Suprapubic skin (tissue), 4 donors: ENCODE measurements around the gene ADAMTS13.

ENCODE experiments used
- EP300 ChIP-seq: sonication (generic); formaldehyde crosslinking; IDR thresholded peaks from one replicate; pipeline ENCODE4 v1.6.1; 2017; ENCODE audit warnings: antibody characterized with exemption
- POLR2A ChIP-seq, 2 donors: fragments of 450-650 bp; IDR thresholded peaks; one replicate each; pipeline ENCODE4 v1.6.1; 2017; ENCODE audit warnings: antibody characterized with exemption in 2 of 2, mild to moderate bottlenecking in 2 of 2, moderate library complexity in 2 of 2
- POLR2AphosphoS5 ChIP-seq, 3 donors: sonication (generic); formaldehyde crosslinking; IDR thresholded peaks; one replicate each; pipeline ENCODE4 v1.6.1; 2017; ENCODE audit warnings: antibody characterized with exemption in 3 of 3
- TF ChIP-seq, protein P1 (sequence below), 2 donors: fragments of 200-600 bp in 1 of 2; fragments of 450-650 bp in 1 of 2; sonication (generic) in 1 of 2; IDR thresholded peaks; one replicate each; pipeline ENCODE4 v1.5.1; 2016 to 2019; ENCODE audit warnings: antibody characterized with exemption in 2 of 2, mild to moderate bottlenecking in 1 of 2, moderate library complexity in 1 of 2

DNA sequence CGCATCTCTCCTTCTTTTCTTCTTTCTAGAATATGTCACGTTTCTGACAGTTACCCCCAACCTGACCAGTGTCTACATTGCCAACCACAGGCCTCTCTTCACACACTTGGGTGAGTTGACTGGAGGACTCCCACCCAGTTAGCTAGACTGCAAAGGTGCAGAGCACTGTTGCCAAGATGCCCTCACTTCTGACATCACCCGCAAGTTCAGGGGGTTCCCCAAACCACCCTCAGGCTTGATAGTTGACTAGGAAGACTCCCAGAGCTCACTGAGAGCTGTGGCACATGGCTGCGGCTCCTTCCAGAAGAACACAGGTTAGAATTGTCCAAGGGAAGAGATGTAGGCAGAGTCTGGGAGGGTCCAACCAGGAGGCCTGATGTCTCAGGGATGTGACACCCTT, 17.2 kb downstream of the ADAMTS13 start:
- TF ChIP-seq, protein P1, sequence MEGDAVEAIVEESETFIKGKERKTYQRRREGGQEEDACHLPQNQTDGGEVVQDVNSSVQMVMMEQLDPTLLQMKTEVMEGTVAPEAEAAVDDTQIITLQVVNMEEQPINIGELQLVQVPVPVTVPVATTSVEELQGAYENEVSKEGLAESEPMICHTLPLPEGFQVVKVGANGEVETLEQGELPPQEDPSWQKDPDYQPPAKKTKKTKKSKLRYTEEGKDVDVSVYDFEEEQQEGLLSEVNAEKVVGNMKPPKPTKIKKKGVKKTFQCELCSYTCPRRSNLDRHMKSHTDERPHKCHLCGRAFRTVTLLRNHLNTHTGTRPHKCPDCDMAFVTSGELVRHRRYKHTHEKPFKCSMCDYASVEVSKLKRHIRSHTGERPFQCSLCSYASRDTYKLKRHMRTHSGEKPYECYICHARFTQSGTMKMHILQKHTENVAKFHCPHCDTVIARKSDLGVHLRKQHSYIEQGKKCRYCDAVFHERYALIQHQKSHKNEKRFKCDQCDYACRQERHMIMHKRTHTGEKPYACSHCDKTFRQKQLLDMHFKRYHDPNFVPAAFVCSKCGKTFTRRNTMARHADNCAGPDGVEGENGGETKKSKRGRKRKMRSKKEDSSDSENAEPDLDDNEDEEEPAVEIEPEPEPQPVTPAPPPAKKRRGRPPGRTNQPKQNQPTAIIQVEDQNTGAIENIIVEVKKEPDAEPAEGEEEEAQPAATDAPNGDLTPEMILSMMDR (IDR thresholded peaks at IDR 0.05) = no peak
- TF ChIP-seq POLR2A (IDR thresholded peaks at IDR 0.05) (no peak), EP300 (no peak), POLR2AphosphoS5 (IDR thresholded peaks at IDR 0.05) (no peak)
